Coronary artery (tissue), 2 donors: ENCODE data around the gene NTNG1.

Experiments
- DNase-seq: peaks from one replicate; pipeline ENCODE4 v3.0.0-alpha.2; 2017; ENCODE audit warnings: low spot score
- H3K27ac ChIP-seq, 2 donors: fragments of 200-600 bp; sonication (generic); one replicate each; pipeline ENCODE4 v1.5.1; 2016 to 2019
- H3K4me3 ChIP-seq: fragments of 200-600 bp; sonication (generic); 2 replicates; pipeline ENCODE4 v1.5.1; 2016; ENCODE audit warnings: mild to moderate bottlenecking, moderate library complexity
- TF ChIP-seq, protein P1 (sequence below): fragments of 200-600 bp; sonication (generic); IDR thresholded peaks from one replicate; pipeline ENCODE4 v1.5.1; 2019; ENCODE audit warnings: antibody characterized with exemption

The NTNG1 gene

DNA sequence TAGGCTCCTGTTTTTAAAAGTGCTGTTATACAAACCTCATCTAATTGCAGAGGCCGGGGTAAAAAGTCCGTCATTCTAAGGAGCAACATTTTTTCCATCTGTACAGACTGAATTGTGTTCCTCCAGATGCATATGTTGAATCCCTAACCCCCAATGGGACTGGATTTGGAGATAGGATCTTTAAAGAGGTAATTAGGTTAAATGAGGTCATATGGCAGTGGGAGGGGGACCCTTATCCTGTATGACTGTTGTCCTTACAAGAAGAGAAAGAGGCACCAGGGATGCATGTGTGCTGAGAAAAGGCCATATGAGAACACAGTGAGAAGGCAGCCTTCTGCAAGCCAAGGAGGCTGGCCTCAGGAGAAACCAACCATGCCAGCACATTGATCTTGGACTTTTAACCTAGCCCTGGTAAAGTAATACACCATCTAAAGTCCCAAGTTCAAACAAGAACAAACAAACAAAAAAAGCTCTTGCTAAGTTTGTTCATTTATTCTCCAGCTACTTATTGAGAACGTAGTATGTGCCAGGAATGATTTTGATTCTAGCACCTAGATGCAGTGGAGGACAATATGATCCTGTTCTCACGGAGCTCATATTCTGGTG lies 352.4 kb downstream of the NTNG1 start:
- no peak overlapping the region for H3K4me3 ChIP-seq
- H3K27ac ChIP-seq: no peak overlapping the region
- TF ChIP-seq, protein P1, sequence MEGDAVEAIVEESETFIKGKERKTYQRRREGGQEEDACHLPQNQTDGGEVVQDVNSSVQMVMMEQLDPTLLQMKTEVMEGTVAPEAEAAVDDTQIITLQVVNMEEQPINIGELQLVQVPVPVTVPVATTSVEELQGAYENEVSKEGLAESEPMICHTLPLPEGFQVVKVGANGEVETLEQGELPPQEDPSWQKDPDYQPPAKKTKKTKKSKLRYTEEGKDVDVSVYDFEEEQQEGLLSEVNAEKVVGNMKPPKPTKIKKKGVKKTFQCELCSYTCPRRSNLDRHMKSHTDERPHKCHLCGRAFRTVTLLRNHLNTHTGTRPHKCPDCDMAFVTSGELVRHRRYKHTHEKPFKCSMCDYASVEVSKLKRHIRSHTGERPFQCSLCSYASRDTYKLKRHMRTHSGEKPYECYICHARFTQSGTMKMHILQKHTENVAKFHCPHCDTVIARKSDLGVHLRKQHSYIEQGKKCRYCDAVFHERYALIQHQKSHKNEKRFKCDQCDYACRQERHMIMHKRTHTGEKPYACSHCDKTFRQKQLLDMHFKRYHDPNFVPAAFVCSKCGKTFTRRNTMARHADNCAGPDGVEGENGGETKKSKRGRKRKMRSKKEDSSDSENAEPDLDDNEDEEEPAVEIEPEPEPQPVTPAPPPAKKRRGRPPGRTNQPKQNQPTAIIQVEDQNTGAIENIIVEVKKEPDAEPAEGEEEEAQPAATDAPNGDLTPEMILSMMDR: no peak
- DNase-seq: no peak

DNA sequence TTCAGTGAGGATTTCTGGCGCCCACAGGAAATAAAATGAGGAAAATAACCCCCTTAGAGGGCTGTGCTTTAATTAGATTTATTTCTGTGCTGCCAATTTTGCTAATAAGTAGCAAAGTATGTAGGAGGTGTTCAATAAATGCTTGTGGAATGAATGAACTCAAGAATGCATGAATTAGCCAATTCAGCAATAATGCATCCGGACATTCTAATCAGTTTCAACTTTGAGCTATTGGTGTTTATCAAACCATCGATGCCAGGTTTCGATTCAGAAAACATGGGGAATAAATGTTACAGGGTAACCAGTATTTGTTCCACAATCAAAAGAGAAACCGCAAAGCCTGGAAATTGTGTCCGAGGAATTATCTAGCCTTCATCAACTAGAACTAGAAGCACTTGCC lies 353.2 kb downstream of the NTNG1 start:
- TF ChIP-seq, protein P1: no peak
- H3K27ac ChIP-seq: no peak overlapping the region
- H3K4me3 ChIP-seq: no peak overlapping the region
- DNase-seq: no peak

DNA sequence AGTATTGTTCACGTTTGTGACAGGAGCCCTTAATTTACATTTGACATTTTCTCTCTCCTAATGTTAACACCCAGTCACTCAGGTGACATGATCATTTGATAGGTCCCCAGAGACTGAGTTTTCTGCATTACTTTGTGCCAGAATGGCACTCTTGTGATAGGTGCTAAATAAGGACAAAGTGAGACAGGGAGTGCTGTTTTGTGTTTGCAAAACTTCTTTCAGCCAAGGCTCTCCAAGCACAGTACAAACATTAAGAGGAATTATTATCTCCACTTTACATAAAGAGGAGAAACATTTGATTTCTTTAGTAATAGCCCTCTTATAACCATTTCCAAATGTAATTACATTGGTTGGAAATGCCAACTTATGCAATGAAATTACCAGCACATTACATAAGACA lies 355.2 kb downstream of the NTNG1 start:
- H3K27ac ChIP-seq: no peak overlapping the region
- TF ChIP-seq, protein P1: no peak
- no peak overlapping the region for H3K4me3 ChIP-seq
- no peak for DNase-seq

DNA sequence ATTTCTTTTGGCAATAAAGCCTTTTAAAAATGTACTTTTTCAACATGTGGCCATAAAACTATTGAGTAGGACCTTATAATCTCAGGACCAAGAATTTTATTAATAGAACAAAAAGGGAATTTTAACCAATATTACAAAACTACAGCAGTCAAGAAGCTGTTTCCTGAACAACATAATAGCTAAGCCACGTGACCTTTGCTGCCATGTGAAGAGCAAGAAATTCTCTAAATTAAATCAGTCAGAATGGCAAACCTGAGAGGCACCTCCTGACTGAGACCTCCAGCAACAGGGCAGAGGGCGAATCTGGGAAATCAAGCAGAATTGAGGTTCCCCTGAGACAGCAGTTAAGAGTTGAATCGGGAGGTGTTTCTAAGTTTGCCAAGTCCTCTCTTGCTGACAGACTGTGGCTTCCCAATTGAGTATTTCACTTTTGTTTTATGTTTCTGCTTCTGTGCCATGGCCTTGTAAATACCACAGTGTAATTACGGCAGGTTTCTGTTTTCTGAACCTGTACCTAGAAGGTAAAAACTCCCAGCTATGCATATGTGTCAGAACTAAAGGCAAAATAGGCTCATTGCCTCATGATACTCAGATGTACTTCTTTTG lies 358.4 kb downstream of the NTNG1 start:
- TF ChIP-seq, protein P1: no peak
- Histone ChIP-seq H3K4me3 (no peak overlapping the region), H3K27ac (no peak overlapping the region)
- no peak for DNase-seq

DNA sequence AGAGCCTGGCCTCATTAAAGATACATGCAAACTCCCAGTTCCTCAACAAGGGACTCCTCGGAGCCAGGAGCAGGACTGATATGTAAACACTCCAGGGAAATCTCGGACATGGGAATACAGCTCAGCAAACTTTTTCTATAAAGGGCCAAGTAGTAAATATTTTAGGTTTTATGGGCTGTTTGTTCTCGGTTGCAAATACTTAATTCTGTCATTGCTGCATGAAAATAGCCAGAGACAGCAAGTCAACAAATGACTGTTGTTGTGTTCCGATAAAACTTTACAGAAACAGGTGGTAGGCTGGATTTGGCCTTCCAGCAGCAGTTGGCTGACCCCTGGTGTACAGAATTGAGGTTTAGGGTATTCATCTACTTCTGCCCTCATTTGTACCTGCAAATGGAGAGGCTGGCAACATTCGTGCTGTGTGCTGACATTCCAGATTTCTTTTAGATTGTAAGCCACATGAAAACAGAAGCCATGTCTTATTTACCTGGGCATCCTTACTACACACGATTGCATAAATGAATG lies 360.3 kb downstream of the NTNG1 start:
- Histone ChIP-seq H3K27ac (no peak overlapping the region), H3K4me3 (no peak overlapping the region)
- TF ChIP-seq, protein P1: no peak
- no peak for DNase-seq

DNA sequence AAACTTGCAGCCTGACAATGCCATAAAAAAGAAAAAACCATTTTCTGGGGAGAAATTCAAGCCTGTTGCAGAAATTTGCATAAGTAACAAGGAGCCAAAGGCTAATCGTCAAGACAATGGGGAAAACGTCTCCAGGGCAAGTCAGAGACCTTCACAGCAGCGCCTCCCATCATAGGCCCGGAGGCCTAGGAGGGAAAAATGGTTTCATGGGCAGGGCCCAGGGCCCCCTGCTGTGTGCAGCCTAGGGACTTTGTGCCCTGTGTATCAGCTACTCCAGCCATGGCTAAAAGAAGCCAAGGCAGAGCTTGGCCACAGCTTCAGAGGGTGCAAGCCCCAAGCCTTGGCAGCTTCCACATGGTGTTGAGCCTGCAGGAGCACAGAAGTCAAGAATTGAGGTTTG lies 369.5 kb downstream of the NTNG1 start:
- no peak for DNase-seq
- Histone ChIP-seq H3K4me3 (no peak overlapping the region), H3K27ac (no peak overlapping the region)
- TF ChIP-seq, protein P1: no peak

DNA sequence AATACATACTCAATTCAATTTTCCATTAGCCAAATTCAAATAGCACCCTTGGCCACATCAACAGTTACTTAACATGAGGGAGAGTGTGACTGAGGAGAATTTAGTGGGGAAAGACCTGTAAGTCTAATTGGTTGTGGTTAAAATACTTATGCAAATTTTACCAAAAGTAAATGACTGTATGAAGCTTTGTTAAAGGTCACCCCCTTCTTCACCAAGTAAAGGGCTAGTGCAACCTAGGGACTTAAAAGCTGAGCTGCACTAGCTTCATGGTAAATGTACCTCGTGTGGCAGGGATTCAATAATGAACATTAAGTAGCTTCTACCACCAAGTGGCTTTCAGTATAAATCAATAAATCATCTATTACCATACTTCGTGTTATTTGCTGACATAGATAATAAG lies 372.0 kb downstream of the NTNG1 start:
- TF ChIP-seq, protein P1: no peak
- Histone ChIP-seq H3K27ac (no peak overlapping the region), H3K4me3 (no peak overlapping the region)
- DNase-seq: no peak
